ENCODE data around the gene PRSS12. TPM values are rescaled to one million over a fixed set of nuclear protein-coding genes. Genes with fewer than 3 reads are reported as not detected.

PRSS12 gene
- polyA plus RNA-seq, 1 of the 3 experiments (the other 2 are of a cell fraction): 137 TPM

GRCh38 chr4:118264096-118264495 is 88.7 kb downstream of the PRSS12 start:
- Histone ChIP-seq H3K27me3 (ENCODE audit: insufficient read depth) (no peaks in the 10 kb centered on the region), H3K27ac (ENCODE audit: low read depth in 2 of 2, low read length in 1 of 2) (no peak overlapping the region), H3K9me2 (no peaks in the 10 kb centered on the region), H3K4me3 (ENCODE audit: low read depth in 2 of 2, low read length in 1 of 2) (no peak overlapping the region), H3K79me2 (ENCODE audit: insufficient read depth) (no peaks in the 10 kb centered on the region), H3K9me3 (no peaks in the 10 kb centered on the region; the same call in 1 of the 2 replicates), H3K4me2 (no peak overlapping the region), H4K20me1 (ENCODE audit: insufficient read depth) (no peaks in the 10 kb centered on the region), H3K36me3 (replicated peaks in 1 of 2; ENCODE audit: control insufficient read depth in 1 of 2, insufficient read depth in 2 of 2, low read length in 1 of 2) (no peaks in the 10 kb centered on the region), H2AFZ (ENCODE audit: low read depth) (no peak overlapping the region), H3F3A (replicated peaks; ENCODE audit: insufficient read depth) (peaks cover 4% of the 10 kb centered on the region), H3K4me1 (ENCODE audit: control insufficient read depth in 1 of 2, insufficient read depth in 2 of 2, low read depth in 1 of 2, low read length in 1 of 2) (no peaks in the 10 kb centered on the region; a peak in 1 of 4 replicates), H3K9ac (no peak overlapping the region)
- no peak for DNase-seq
- 97% methylated on average over 3 of the region's 3 CpGs for WGBS (ENCODE audit: low lambda C conversion rate)
- POLR2A ChIA-PET: no interaction called here
- CTCF ChIA-PET: interaction anchor here (1.5 to 1.6 kb wide), 2 partner anchors 40 to 1130 kb away, joined by 5 to 7 read pairs; no protein-coding TSS in a partner anchor
- TF ChIP-seq GATA2 (CRISPR knock-in tag; IDR thresholded peaks at IDR 0.05): no peak
- no peak for TF ChIP-seq EZH2phosphoT487 (IDR thresholded peaks at IDR 0.05; ENCODE audit: borderline replicate concordance, low read depth)
- no peak for TF ChIP-seq RAD21 (IDR thresholded peaks at IDR 0.05; ENCODE audit: low read length)
- no peak for TF ChIP-seq RXRA (IDR thresholded peaks at IDR 0.05; ENCODE audit: borderline replicate concordance, low read depth)
- TF ChIP-seq IRF3 (IDR thresholded peaks at IDR 0.05; ENCODE audit: low read depth, low read length): no peak
- no peak for TF ChIP-seq RCOR1 (IDR thresholded peaks at IDR 0.05; ENCODE audit: low read length)
- no peak for TF ChIP-seq TEAD4 (IDR thresholded peaks at IDR 0.05; ENCODE audit: borderline replicate concordance, insufficient read depth)
- no peak for TF ChIP-seq RFX5 (IDR thresholded peaks at IDR 0.05; ENCODE audit: low read length)
- TF ChIP-seq NRF1 (IDR thresholded peaks at IDR 0.05; ENCODE audit: low read depth, low read length): no peak
- no peak for TF ChIP-seq REST (IDR thresholded peaks at IDR 0.05; ENCODE audit: low read depth, low read length)
- no peak for TF ChIP-seq YY1 (IDR thresholded peaks at IDR 0.05; ENCODE audit: low read depth)
- TF ChIP-seq JUND (IDR thresholded peaks at IDR 0.05): no peak
- no peak for TF ChIP-seq ELF1 (IDR thresholded peaks at IDR 0.05)
- TF ChIP-seq ZBTB33 (IDR thresholded peaks at IDR 0.05; ENCODE audit: borderline replicate concordance, low read depth): no peak
- no peak for TF ChIP-seq USF1 (IDR thresholded peaks at IDR 0.05; ENCODE audit: borderline replicate concordance, low read depth)
- no peak for TF ChIP-seq FOXM1 (IDR thresholded peaks at IDR 0.05; ENCODE audit: low read depth)
- TF ChIP-seq FOSL2 (IDR thresholded peaks at IDR 0.05; ENCODE audit: borderline replicate concordance, low read depth): no peak
- TF ChIP-seq TAF1 (IDR thresholded peaks at IDR 0.05; ENCODE audit: borderline replicate concordance, low read depth, low read length): no peak
- no peak for TF ChIP-seq SMC3 (IDR thresholded peaks at IDR 0.05; ENCODE audit: low read depth, low read length)
